Naive thymus-derived CD4-positive, alpha-beta T cell (primary cell): ENCODE results near the gene WWOX. TPM values are rescaled to one million over a fixed set of nuclear protein-coding genes. Genes with fewer than 3 reads are reported as not detected.

ENCODE experiments used
- ATAC-seq: fragments of 150-1000 bp; cut with Tn5 transposase; 2 replicates; pipeline ENCODE4 v1.10.0; 2021; ENCODE audit warnings: mild to moderate bottlenecking, moderate library complexity
- CTCF ChIA-PET: fragments of 350-600 bp; sonication (Branson Sonifier 250); formaldehyde crosslinking; loops from one replicate; lab custom pipeline; 2021; ENCODE audit warnings: antibody characterized with exemption; lab: Charles Lee
- POLR2A ChIA-PET: fragments of 350-600 bp; sonication (Branson Sonifier 250); formaldehyde crosslinking; loops from one replicate; lab custom pipeline; 2021; ENCODE audit warnings: antibody characterized with exemption, inconsistent platforms; lab: Charles Lee
- DNase-seq, 9 donors: peaks; one replicate each; pipeline versions ENCODE4 v3.0.0 to v3.0.0-alpha.2; 2020 to 2022; ENCODE audit warnings: mixed read lengths in 1 of 9
- H3K27ac ChIP-seq: one replicate; pipeline ENCODE4 v1.7.0; 2013; ENCODE audit warnings: mild to moderate bottlenecking, low read depth, low read length, moderate library complexity
- H3K27me3 ChIP-seq, 2 donors: one replicate each; pipeline ENCODE4 v1.7.0; 2013; ENCODE audit warnings: low read length in 2 of 2, mild to moderate bottlenecking in 2 of 2, moderate library complexity in 2 of 2; ENCODE audit not compliant: control insufficient read depth in 2 of 2, insufficient read depth in 2 of 2
- H3K36me3 ChIP-seq, 3 experiments: 1 replicate in 2 of 3; 2 replicates in 1 of 3; pipeline ENCODE4 v1.7.0; 2013; ENCODE audit warnings: low read length in 3 of 3, mild to moderate bottlenecking in 3 of 3, moderate library complexity in 1 of 3; ENCODE audit not compliant: insufficient read depth in 3 of 3, control insufficient read depth in 2 of 3
- H3K4me1 ChIP-seq, 2 donors: one replicate each; pipeline ENCODE4 v1.7.0; 2013; ENCODE audit warnings: low read length in 2 of 2, mild to moderate bottlenecking in 2 of 2, moderate library complexity in 1 of 2; ENCODE audit not compliant: control insufficient read depth in 2 of 2, insufficient read depth in 2 of 2
- H3K4me3 ChIP-seq: 2 replicates; pipeline ENCODE4 v1.7.0; 2013; ENCODE audit warnings: mild to moderate bottlenecking, low read length
- H3K9me3 ChIP-seq, 3 experiments: 1 replicate in 2 of 3; 2 replicates in 1 of 3; pipeline ENCODE4 v1.7.0; 2013; ENCODE audit warnings: low read length in 3 of 3; ENCODE audit not compliant: control insufficient read depth in 2 of 3
- H3K27ac Mint-ChIP-seq, 9 donors: one replicate each; pipeline ENCODE4 v1.8.0; 2020 to 2022; ENCODE audit warnings: mixed read lengths in 9 of 9, mild to moderate bottlenecking in 8 of 9, moderate library complexity in 5 of 9, inconsistent platforms in 2 of 9
- H3K27me3 Mint-ChIP-seq, 5 donors: one replicate each; pipeline ENCODE4 v1.8.0; 2021 to 2022; ENCODE audit warnings: mixed read lengths in 5 of 5, mild to moderate bottlenecking in 1 of 5
- H3K36me3 Mint-ChIP-seq, 5 donors: one replicate each; pipeline ENCODE4 v1.8.0; 2020 to 2022; ENCODE audit warnings: mixed read lengths in 5 of 5, mild to moderate bottlenecking in 3 of 5, inconsistent platforms in 1 of 5
- H3K4me1 Mint-ChIP-seq, 7 donors: one replicate each; pipeline ENCODE4 v1.8.0; 2020 to 2022; ENCODE audit warnings: mixed read lengths in 7 of 7, mild to moderate bottlenecking in 3 of 7, inconsistent platforms in 1 of 7
- H3K4me3 Mint-ChIP-seq, 10 donors: one replicate each; pipeline ENCODE4 v1.8.0; 2020 to 2022; ENCODE audit warnings: mild to moderate bottlenecking in 10 of 10, mixed read lengths in 10 of 10, moderate library complexity in 6 of 10, inconsistent platforms in 2 of 10
- H3K9me3 Mint-ChIP-seq, 11 donors: one replicate each; pipeline ENCODE4 v1.8.0; 2020 to 2022; ENCODE audit warnings: mixed read lengths in 11 of 11, mild to moderate bottlenecking in 4 of 11, inconsistent platforms in 1 of 11, moderate library complexity in 1 of 11
- intact Hi-C, 2 donors: fragments of 100-400 bp; cut with micrococcal nuclease; formaldehyde crosslinking; loops; one replicate each; pipeline ENCODE4 v1.15.1; 2023
- polyA plus RNA-seq, 2 donors: library from polyadenylated mRNA; unstranded; fragments of 300-500 nt; fragmentation: Illumina TruSeq; gene quantifications; one replicate each; pipeline ENCODE4 v1.2.3, GENCODE V29; 2021
- total RNA-seq, 6 experiments: library from RNA in 5 of 6; stranded (reverse) in 5 of 6; gene quantifications; 1 replicate in 5 of 6; 2 replicates in 1 of 6; pipeline ENCODE4 v1.2.3 and lab custom pipeline; 2021 to 2026

Gene WWOX
- total and polyA plus RNA-seq, 7 experiments from 2014 or later = 13.8 to 31.1 (median 20.8) TPM

DNA sequence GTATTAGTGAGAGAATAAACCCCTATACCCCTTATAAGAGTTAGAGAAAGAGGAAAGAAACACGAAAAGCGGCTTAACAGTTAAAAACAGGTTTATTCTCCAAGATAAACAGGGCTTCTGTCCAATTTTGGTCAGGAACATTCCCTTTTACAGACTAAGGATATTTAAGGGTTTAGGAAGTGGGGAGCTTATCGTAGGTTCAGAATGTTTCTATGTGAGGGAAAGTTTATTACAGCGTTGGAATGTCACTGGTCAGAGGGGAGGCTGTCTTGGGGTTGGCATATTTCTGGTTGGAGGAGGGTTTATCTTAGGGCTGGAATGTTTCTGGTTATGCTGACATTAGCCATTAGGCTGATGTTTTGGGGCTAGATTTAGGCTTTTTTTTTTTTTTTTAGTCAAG lies 34.1 kb upstream of the WWOX start:
- Mint-ChIP-seq H3K36me3 (no peaks in the 10 kb centered on the region), H3K27ac (no peak overlapping the region), H3K27me3 (peaks cover 7 to 18% (median 10%) of the 10 kb centered on the region in 5 donors), H3K4me3 (no peak overlapping the region), H3K9me3 (peaks cover 0 to 3% (median 0%) of the 10 kb centered on the region in 11 donors), H3K4me1 (no peaks in the 10 kb centered on the region)
- Histone ChIP-seq H3K36me3 (no peaks in the 10 kb centered on the region), H3K27ac (no peak overlapping the region), H3K27me3 (no peaks in the 10 kb centered on the region), H3K4me1 (no peaks in the 10 kb centered on the region), H3K4me3 (no peak overlapping the region), H3K9me3 (no peaks in the 10 kb centered on the region)
- no peak for ATAC-seq
- no peak for DNase-seq
- ChIA-PET POLR2A (no interaction called here), CTCF (no interaction called here)
- intact Hi-C loops = no loop called here

DNA sequence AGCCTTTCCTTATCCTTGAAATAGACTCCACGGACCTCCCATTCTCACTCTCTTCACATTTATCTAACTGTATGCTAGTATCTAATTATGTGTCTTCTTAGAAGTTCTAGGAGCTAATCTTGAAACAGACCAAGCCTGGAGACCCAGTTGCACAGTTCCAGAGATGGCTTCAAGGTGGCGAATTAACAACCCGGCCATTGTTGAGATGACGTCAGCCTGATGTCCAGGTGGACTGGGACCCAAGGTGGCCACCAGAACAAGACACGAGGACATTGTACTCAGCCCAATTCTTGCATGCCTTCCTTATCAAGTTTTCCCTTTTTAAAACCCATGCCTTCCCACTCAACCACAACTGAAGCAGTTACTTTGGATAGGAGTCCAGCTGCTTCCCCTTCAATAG lies 29.5 kb upstream of the WWOX start:
- Mint-ChIP-seq H3K36me3 (no peaks in the 10 kb centered on the region), H3K4me1 (no peaks in the 10 kb centered on the region), H3K27ac (no peak overlapping the region), H3K4me3 (no peak overlapping the region), H3K9me3 (peaks cover 0 to 3% (median 0%) of the 10 kb centered on the region in 11 donors), H3K27me3 (peaks cover 7 to 26% (median 16%) of the 10 kb centered on the region in 5 donors)
- H3K4me3 ChIP-seq = no peak overlapping the region
- intact Hi-C loops = no loop called here
- H3K4me1 ChIP-seq = no peaks in the 10 kb centered on the region
- H3K36me3 ChIP-seq = no peaks in the 10 kb centered on the region
- DNase-seq = no peak
- no peak for ATAC-seq
- H3K27ac ChIP-seq = no peak overlapping the region
- no peaks in the 10 kb centered on the region for H3K27me3 ChIP-seq
- CTCF ChIA-PET = no interaction called here
- POLR2A ChIA-PET = no interaction called here
- H3K9me3 ChIP-seq = no peaks in the 10 kb centered on the region

DNA sequence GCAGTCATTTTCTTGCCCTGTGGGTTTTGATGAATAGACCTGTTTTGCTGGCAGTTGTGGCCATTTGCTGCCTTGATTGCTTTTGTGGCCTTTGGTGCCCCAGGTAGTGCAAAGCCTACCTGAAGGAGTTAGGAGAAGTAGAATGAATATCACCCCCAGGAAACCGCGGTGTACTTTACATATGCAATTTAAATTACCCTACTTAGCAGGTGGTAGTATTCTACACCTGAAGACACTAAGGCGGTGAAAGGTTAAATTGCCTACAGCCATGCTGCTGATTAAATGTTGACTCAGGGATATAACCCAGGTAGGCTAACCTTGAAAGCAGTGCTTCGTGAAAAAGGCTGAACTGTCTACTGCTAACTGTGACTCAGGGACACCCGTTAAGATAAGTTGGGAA lies 27.2 kb upstream of the WWOX start:
- H3K4me1 Mint-ChIP-seq = no peaks in the 10 kb centered on the region
- Histone ChIP-seq H3K27me3 (no peaks in the 10 kb centered on the region), H3K4me3 (no peak overlapping the region), H3K9me3 (no peaks in the 10 kb centered on the region), H3K36me3 (no peaks in the 10 kb centered on the region), H3K4me1 (no peaks in the 10 kb centered on the region), H3K27ac (no peak overlapping the region)
- H3K36me3 Mint-ChIP-seq = no peaks in the 10 kb centered on the region
- intact Hi-C loops = no loop called here
- peaks cover 5 to 21% (median 11%) of the 10 kb centered on the region in 5 donors for H3K27me3 Mint-ChIP-seq
- DNase-seq (no peak), ATAC-seq (no peak)
- ChIA-PET POLR2A (no interaction called here), CTCF (no interaction called here)
- no peak overlapping the region for H3K27ac Mint-ChIP-seq
- no peak overlapping the region for H3K4me3 Mint-ChIP-seq
- H3K9me3 Mint-ChIP-seq = no peaks in the 10 kb centered on the region

DNA sequence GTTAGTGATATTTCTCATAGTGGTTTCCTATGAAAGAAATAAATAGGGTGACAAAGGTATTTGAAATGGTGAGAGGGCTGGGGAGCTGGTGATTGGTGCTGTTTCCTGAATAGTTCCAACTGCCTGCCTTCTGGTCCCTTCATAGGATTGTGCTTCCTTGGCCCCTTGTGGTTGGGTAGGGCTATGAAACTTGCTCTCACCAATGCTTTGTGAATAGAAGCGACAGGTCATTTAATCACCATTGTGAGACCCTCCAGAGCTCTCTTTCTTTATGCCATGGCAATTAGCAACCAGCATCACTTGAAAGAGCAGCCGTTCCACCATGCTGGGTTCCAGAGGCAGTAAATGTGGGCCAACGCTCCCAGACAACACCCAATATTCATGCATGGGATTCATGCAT lies 23.7 kb upstream of the WWOX start:
- CTCF ChIA-PET = no interaction called here
- Histone ChIP-seq H3K9me3 (no peaks in the 10 kb centered on the region), H3K4me3 (no peak overlapping the region), H3K36me3 (no peaks in the 10 kb centered on the region), H3K4me1 (no peaks in the 10 kb centered on the region), H3K27ac (no peak overlapping the region), H3K27me3 (no peaks in the 10 kb centered on the region)
- POLR2A ChIA-PET = no interaction called here
- no peak for ATAC-seq
- Mint-ChIP-seq H3K4me3 (no peak overlapping the region), H3K9me3 (peaks cover 0 to 5% (median 0%) of the 10 kb centered on the region in 11 donors), H3K27me3 (peaks cover 4 to 24% (median 11%) of the 10 kb centered on the region in 5 donors), H3K27ac (no peak overlapping the region), H3K36me3 (no peaks in the 10 kb centered on the region), H3K4me1 (no peaks in the 10 kb centered on the region)
- no peak for DNase-seq
- intact Hi-C loops = no loop called here

DNA sequence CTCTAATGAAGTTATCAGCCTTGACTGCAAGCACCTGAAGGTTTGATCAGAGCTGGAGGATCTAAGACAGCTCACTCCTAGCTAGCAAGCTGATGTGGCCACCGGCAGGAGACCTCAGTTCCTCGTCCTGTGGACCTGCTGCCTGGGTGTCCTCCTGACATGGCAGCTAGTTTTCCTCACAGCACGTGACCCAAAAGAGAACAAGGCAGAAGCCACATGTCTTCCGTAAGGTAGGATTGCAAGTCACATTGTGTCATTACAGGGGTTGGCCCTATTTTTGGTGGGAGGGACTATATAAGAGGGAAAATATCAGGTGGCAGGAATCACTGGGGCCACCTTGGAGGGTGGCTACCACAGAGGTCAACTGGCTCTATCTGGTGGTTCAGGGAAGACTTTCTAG lies 18.1 kb upstream of the WWOX start:
- Histone ChIP-seq H3K27me3 (no peaks in the 10 kb centered on the region), H3K9me3 (no peaks in the 10 kb centered on the region), H3K36me3 (no peaks in the 10 kb centered on the region), H3K27ac (no peak overlapping the region), H3K4me1 (no peaks in the 10 kb centered on the region), H3K4me3 (no peak overlapping the region)
- POLR2A ChIA-PET = no interaction called here
- peaks cover 0 to 5% (median 0%) of the 10 kb centered on the region in 11 donors for H3K9me3 Mint-ChIP-seq
- CTCF ChIA-PET = no interaction called here
- no peak overlapping the region for H3K4me3 Mint-ChIP-seq
- no peaks in the 10 kb centered on the region for H3K4me1 Mint-ChIP-seq
- H3K36me3 Mint-ChIP-seq = no peaks in the 10 kb centered on the region
- DNase-seq = no peak
- no peak for ATAC-seq
- H3K27ac Mint-ChIP-seq = no peak overlapping the region
- H3K27me3 Mint-ChIP-seq = peaks cover 0 to 34% (median 15%) of the 10 kb centered on the region in 5 donors
- intact Hi-C loops = no loop called here

GRCh38 chr16:78091419-78091818 lies 8.0 kb upstream of the WWOX start:
- H3K27me3 Mint-ChIP-seq = peaks cover 12 to 26% (median 17%) of the 10 kb centered on the region in 5 donors
- POLR2A ChIA-PET = no interaction called here
- no peak overlapping the region for H3K4me3 ChIP-seq
- H3K4me1 Mint-ChIP-seq = peaks cover 0 to 2% (median 0%) of the 10 kb centered on the region in 7 donors
- H3K36me3 Mint-ChIP-seq = peaks cover 0 to 3% (median 0%) of the 10 kb centered on the region in 5 donors
- H3K27ac Mint-ChIP-seq = no peak overlapping the region
- no peak overlapping the region for H3K4me3 Mint-ChIP-seq
- no peaks in the 10 kb centered on the region for H3K36me3 ChIP-seq
- intact Hi-C loops = loop anchor here in 1 of 2 donors (10.0 kb wide), 1 partner anchor 417 kb away; no protein-coding TSS in a partner anchor
- H3K27ac ChIP-seq = no peak overlapping the region
- CTCF ChIA-PET = no interaction called here
- ATAC-seq (no peak), DNase-seq (no peak)
- no peaks in the 10 kb centered on the region for H3K9me3 ChIP-seq
- H3K27me3 ChIP-seq = no peaks in the 10 kb centered on the region
- H3K9me3 Mint-ChIP-seq = peaks cover 0 to 7% (median 0%) of the 10 kb centered on the region in 11 donors
- H3K4me1 ChIP-seq = no peaks in the 10 kb centered on the region

- Histone ChIP-seq H3K27me3 (no peaks in the 10 kb centered on the region), H3K4me1 (no peaks in the 10 kb centered on the region), H3K4me3 (no peak overlapping the region), H3K36me3 (no peaks in the 10 kb centered on the region), H3K9me3 (no peaks in the 10 kb centered on the region), H3K27ac (no peak overlapping the region)
- Mint-ChIP-seq H3K9me3 (peaks cover 0 to 11% (median 0%) of the 10 kb centered on the region in 11 donors), H3K27ac (no peak overlapping the region), H3K27me3 (peaks cover 12 to 26% (median 16%) of the 10 kb centered on the region in 5 donors), H3K36me3 (peaks cover 0 to 4% (median 0%) of the 10 kb centered on the region in 5 donors), H3K4me1 (peaks cover 0 to 2% (median 0%) of the 10 kb centered on the region in 7 donors), H3K4me3 (no peak overlapping the region)
- POLR2A ChIA-PET = no interaction called here
- ATAC-seq (no peak), DNase-seq (no peak)
- intact Hi-C loops = loop anchor here in 1 of 2 donors (10.0 kb wide), 1 partner anchor 418 kb away; no protein-coding TSS in a partner anchor
- CTCF ChIA-PET = no interaction called here
These were observed 6.7 kb upstream of the WWOX start for GRCh38 chr16:78092758-78093157.
